Heart left ventricle (tissue), 13 donors: ENCODE measurements around the gene ITGB1BP1.

Experiments used
- CTCF ChIP-seq, 12 donors: fragments of 200-600 bp; sonication (generic) in 4 of 12; IDR thresholded peaks; one replicate each; pipeline versions ENCODE4 v1.5.0 to v1.8.0; 2018 to 2022; ENCODE audit warnings: antibody characterized with exemption in 12 of 12, mild to moderate bottlenecking in 5 of 12
- POLR2A ChIP-seq, 2 donors: fragments of 450-650 bp; IDR thresholded peaks; one replicate each; pipeline ENCODE4 v1.6.1; 2017; ENCODE audit warnings: antibody characterized with exemption in 2 of 2, mild to moderate bottlenecking in 2 of 2, moderate library complexity in 2 of 2
- donor health status: ischemic (EF 13 %, LVEDD 7.1; RV severe dilation, severe dysfunction).
- donor health status: DM: no; HTN: yes; CAD: no.
- donor health status: DM: no; HTN: no; CAD: no.
- donor health status: ischemic (EF 25% LVEDD 6.9; RV normal size, moderate dysfunction).
- donor health status: ischemic (EF 25% LVEDD 5.7; RV mildly dilated, moderate dysfunction).
- donor health status: ischemic (EF 35%, LVEDD 5.7; RV mildly dilated, moderate dysfunction).
- donor health status: nonischemic (EF 11% LVEDD 7.7; RV severe dilation, severe dysfunction).
- donor health status: DM: yes; HTN: yes; CAD: no.
- donor health status: PGD.
- donor health status: ischemic (EF 29% LVEDD 5.4; RV normal size, mild dysfunction).
- donor health status: nonischemic (EF 23%, LVEDD 6.1; RV moderate dilation, normal function).

GRCh38 chr2:9403924-9404323 is 19.4 kb downstream of the ITGB1BP1 start:
- TF ChIP-seq CTCF (IDR thresholded peaks at IDR 0.05) (no peak), POLR2A (IDR thresholded peaks at IDR 0.05) (no peak)
